ENCODE results near the gene RAB5IF. TPM values are rescaled to one million over a fixed set of nuclear protein-coding genes. Genes with fewer than 3 reads are reported as not detected.

The RAB5IF gene
- total and polyA plus RNA-seq, 4 donors = 43.2 to 202 (median 104) TPM

- no peak overlapping the region for H3K27ac ChIP-seq (ENCODE audit: low read depth in 1 of 2, low read length in 1 of 2)
- DNase-seq (peak; percentile 46 to 75 (median 73)), ATAC-seq (ENCODE audit: insufficient read depth, low FRiP score) (no peak)
- peaks cover 0 to 34% (median 20%) of the 10 kb centered on the region in 4 donors for H3K36me3 ChIP-seq (ENCODE audit: control insufficient read depth in 4 of 4, insufficient read depth in 4 of 4, low read length in 4 of 4)
- WGBS, 2 donors = 77 to 81% methylated on average over 9 of the region's 9 CpGs
- no peaks in the 10 kb centered on the region for H3K9me3 ChIP-seq (ENCODE audit: control insufficient read depth in 4 of 4, insufficient read depth in 3 of 4, low read length in 3 of 4)
- no peaks in the 10 kb centered on the region for H3K27me3 ChIP-seq (ENCODE audit: control insufficient read depth in 3 of 3, insufficient read depth in 3 of 3, low read length in 2 of 3)
- H3K9ac ChIP-seq (ENCODE audit: insufficient read depth in 1 of 2, low read length in 2 of 2) = no peak overlapping the region
- TF ChIP-seq, protein P1, sequence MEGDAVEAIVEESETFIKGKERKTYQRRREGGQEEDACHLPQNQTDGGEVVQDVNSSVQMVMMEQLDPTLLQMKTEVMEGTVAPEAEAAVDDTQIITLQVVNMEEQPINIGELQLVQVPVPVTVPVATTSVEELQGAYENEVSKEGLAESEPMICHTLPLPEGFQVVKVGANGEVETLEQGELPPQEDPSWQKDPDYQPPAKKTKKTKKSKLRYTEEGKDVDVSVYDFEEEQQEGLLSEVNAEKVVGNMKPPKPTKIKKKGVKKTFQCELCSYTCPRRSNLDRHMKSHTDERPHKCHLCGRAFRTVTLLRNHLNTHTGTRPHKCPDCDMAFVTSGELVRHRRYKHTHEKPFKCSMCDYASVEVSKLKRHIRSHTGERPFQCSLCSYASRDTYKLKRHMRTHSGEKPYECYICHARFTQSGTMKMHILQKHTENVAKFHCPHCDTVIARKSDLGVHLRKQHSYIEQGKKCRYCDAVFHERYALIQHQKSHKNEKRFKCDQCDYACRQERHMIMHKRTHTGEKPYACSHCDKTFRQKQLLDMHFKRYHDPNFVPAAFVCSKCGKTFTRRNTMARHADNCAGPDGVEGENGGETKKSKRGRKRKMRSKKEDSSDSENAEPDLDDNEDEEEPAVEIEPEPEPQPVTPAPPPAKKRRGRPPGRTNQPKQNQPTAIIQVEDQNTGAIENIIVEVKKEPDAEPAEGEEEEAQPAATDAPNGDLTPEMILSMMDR (IDR thresholded peaks at IDR 0.05; ENCODE audit: control extremely low read depth, extremely low read depth) = no peak
- no peak overlapping the region for H3K4me3 ChIP-seq
- H3K4me1 ChIP-seq (ENCODE audit: control insufficient read depth in 5 of 5, insufficient read depth in 5 of 5, low read length in 5 of 5) = peaks cover 0 to 16% (median 1%) of the 10 kb centered on the region in 5 donors
These were observed 13.5 kb upstream of the RAB5IF start for GRCh38 chr20:36591854-36592641.

DNA sequence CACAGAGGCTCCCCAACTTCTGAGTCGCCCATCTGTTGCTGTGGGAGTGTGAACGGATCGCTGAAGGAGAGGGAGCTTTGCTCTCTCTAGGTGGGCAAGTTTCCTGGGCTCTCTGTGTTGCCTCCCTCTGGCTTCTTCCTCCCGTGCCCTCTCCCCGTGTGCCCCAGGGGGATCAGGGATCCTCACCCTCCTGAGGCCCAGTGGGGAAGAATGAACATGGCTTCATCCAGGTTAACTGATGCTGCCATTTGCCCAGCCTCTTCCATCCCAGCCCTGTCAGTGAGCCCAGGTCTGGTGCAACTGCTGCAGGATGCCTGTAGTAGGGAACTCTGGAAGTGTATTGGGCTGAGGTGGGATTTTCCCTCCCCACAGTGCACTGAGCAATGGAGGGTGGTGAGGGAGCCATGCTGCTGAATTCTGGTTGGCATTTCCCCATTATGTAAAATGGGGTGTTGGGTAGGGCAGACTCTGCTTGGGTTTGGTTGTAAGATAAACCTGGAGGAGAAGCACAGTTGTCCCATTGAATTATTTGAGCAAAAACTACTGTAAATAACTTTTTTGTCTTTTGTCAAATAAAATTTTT, 12.1 kb upstream of the RAB5IF start:
- Histone ChIP-seq H3K4me3 (no peak overlapping the region), H3K4me1 (ENCODE audit: control insufficient read depth in 5 of 5, insufficient read depth in 5 of 5, low read length in 5 of 5) (peaks cover 0 to 22% (median 1%) of the 10 kb centered on the region in 5 donors), H3K9me3 (ENCODE audit: control insufficient read depth in 4 of 4, insufficient read depth in 3 of 4, low read length in 3 of 4) (no peaks in the 10 kb centered on the region), H3K27ac (ENCODE audit: low read depth in 1 of 2, low read length in 1 of 2) (no peak overlapping the region), H3K27me3 (ENCODE audit: control insufficient read depth in 3 of 3, insufficient read depth in 3 of 3, low read length in 2 of 3) (no peaks in the 10 kb centered on the region), H3K36me3 (ENCODE audit: control insufficient read depth in 4 of 4, insufficient read depth in 4 of 4, low read length in 4 of 4) (peaks cover 0 to 32% (median 18%) of the 10 kb centered on the region in 4 donors), H3K9ac (ENCODE audit: insufficient read depth in 1 of 2, low read length in 2 of 2) (no peak overlapping the region)
- TF ChIP-seq, protein P1 (IDR thresholded peaks at IDR 0.05; ENCODE audit: control extremely low read depth, extremely low read depth) = no peak
- 86 to 96% methylated on average over 3 to 5 of the region's 5 CpGs for WGBS, 2 donors
- no peak for DNase-seq
- no peak for ATAC-seq (ENCODE audit: insufficient read depth, low FRiP score)

DNA sequence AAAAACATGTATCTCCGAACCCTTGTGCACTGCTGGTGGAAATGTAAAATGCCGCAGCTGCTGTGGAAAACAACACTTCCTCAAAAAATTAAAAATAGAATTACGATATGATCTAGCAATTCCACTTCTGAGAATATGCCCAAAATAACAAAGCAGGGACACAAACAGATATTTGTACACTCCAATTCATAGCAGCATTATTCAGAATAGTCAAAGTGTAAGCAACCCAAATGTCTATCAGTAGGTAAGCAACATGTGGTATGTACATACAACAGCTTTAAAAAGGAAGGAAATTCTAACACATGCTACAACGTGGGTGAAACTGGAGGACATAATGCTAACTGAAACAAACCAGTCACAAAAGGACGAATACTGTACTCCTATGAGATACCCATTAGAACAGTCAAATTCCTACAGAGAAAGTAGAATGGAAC, 5.7 kb upstream of the RAB5IF start:
- TF ChIP-seq, protein P1 (IDR thresholded peaks at IDR 0.05; ENCODE audit: control extremely low read depth, extremely low read depth) = no peak
- Histone ChIP-seq H3K36me3 (ENCODE audit: control insufficient read depth in 4 of 4, insufficient read depth in 4 of 4, low read length in 4 of 4) (no peaks in the 10 kb centered on the region), H3K9ac (ENCODE audit: insufficient read depth in 1 of 2, low read length in 2 of 2) (no peak overlapping the region), H3K9me3 (ENCODE audit: control insufficient read depth in 4 of 4, insufficient read depth in 3 of 4, low read length in 3 of 4) (no peaks in the 10 kb centered on the region), H3K4me1 (ENCODE audit: control insufficient read depth in 5 of 5, insufficient read depth in 5 of 5, low read length in 5 of 5) (peaks cover 0 to 14% (median 8%) of the 10 kb centered on the region in 5 donors), H3K4me3 (no peak overlapping the region), H3K27me3 (ENCODE audit: control insufficient read depth in 3 of 3, insufficient read depth in 3 of 3, low read length in 2 of 3) (no peaks in the 10 kb centered on the region), H3K27ac (ENCODE audit: low read depth in 1 of 2, low read length in 1 of 2) (no peak overlapping the region)
- 19 to 31% methylated on average over 5 of the region's 5 CpGs for WGBS, 2 donors
- ATAC-seq (ENCODE audit: insufficient read depth, low FRiP score) (no peak), DNase-seq (peak in 1 of 3 donors; percentile 7)
